NCI-H2029 treated with DMSO at 0.1 percent for 48 hours (cell line): ENCODE data around the gene ENG.
A peak's percentile ranks its signal among the peaks of the same experiment; 100 is the strongest.
"Not testable (repeated sequence)": the region's sequence is repeated elsewhere in the genome, so short reads cannot be mapped to it uniquely, and the experiment has no call there.

Experiments used
- DNase-seq: peaks from one replicate; lab custom pipeline; 2025; lab: John Stamatoyannopoulos, UW

Gene ENG

DNA sequence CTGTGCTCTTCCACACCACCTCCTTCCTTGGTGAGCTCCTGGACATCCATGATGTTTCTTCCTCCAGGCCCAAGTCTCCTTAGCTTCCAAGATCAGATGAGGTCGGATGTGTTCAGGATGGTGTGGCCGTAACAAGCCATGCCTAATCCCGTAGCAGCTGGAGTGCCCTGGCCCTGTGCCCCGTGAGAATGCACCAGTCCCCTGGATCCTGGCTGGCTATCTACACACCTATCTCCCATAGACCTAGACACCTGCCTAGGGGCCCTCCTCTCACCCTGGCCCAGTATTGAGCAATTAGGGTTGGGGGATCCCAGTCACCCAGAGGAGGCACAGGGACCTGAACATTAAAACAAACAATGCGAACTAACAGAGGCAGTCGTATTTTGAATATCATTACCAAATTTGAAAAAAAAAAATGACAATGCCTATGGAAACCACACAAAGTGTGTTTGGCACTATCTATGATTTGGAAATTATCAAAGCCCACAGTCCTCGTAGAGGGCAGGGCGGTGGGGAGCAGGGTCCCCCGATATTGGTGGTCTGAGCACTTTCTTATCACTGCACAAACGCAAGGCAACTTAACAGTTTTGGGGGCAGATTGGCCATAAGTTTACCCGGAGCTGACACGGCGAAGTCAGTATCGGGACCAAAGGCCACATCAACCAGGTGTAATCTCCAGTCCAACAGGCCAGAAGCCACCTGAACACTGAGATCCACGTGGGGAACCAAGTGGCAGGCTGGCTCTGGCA is 13.2 kb downstream of the ENG start:
- no peak for DNase-seq

DNA sequence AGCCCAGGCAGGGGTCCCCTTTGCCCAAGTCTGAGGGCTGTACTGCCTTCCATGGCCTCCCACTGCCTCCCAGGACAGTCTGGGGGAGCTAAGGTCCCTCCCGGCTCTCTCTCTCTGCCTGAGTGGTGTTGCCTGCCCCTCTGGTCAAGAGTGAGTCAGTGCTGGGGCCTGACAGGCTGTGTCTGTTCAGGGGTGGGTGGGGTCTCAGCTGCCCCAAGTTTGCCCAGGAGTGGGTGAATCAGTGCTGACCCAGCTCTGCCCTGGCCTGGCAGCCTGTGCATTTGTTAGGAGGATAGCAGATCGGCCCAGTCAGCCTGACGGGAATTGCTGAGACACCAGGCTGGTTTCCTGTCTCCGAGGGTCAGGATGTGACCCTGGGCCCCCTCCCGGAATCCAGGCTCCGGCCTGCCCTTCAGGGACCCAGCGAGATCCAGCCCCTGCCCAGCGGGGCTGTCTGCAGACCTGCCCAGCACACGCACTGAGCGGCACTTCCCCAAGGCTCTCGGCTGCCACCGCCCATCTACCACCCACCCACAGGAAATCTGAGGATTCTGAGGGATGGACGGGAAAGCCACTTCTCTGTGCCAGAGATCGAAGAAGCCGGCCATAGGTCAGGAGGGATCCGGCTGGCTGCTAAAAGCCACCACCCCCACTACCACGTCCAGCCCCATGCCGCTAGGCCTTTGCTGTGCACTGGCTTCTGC is 15.9 kb downstream of the ENG start:
- no peak for DNase-seq

DNA sequence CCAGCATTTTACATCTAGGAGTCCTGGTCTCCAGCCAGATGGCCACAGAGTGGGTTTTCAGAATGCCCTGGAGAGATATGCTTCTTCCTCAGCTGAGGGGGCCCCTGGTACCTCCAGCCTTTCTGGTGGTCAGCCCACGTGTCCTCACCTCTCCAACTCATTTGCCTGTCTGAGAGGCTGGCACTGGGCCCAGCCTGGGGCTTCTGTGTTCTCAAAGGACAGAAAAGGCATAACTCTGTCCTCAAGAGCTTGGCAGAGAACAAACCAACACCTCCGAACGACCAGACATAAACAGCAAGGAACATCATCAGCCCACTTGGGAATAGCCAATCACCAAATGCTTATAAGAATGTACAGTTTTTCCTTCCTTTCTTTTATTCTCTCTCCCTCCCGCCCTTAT is 17.1 kb downstream of the ENG start:
- peak; percentile 16 for DNase-seq

DNA sequence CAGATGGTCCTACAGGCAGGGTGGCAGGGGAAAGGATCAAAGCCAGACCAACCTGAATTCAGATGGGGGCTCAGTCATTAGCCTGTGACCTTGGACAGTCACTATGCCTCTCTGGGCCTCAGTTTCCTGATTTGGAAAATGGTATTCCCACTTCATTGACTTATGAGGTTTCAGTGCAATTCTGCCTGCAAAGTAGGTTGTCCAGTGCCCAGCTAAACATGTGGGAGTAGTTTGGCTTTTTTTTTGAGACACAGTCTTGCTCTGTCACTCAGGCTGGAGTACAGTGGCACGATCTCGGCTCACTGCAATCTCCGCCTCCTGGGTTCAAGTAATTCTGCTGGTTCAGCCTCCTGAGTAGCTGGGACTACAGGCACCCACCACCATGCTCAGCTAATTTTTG is 17.9 kb downstream of the ENG start:
- not testable (repeated sequence) for DNase-seq

DNA sequence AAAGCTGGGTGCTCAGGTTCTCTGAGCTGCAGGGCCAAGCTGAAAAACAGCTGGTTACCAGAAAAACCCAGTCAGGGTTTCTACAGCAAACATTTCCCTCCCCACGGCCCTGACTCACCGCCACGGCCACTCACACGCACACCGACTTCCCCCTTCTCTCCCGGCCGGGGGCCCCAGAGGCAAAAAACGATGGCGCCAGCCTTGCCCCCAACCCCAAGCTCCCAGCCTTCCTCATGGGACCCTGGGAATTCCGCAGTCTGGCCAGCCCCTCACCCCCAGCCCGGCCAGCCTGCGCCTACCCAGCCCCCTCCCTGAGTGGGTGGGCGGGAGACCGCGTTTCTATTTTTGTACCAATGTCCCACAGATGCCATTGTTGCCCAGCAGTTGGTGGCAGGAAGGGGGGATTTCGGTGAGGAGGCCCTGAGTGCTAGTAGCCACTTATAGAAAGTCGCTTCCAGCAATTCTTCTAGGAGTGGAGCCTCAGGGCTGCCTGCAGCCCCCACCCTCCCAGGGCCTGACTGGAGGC is 18.4 kb downstream of the ENG start:
- no peak for DNase-seq

DNA sequence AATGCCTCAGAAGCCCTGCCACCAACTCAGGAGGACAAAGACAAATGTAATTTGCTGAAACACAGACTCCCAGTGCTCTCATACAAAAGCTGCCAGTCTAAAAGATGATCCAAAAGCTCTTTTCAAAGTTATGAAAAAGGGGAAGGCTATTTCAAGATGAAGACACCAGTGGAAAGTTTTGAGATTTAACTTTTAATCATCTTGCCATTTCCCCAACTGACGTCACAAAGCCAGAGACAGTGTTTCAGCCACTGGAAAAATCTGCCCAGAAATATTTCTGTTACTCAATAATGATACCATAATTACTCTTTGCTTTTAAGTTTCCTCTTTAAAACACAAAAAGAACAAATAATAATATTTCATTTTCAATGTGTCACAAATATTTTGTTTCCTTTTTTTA is 20.9 kb downstream of the ENG start:
- DNase-seq: no peak

DNA sequence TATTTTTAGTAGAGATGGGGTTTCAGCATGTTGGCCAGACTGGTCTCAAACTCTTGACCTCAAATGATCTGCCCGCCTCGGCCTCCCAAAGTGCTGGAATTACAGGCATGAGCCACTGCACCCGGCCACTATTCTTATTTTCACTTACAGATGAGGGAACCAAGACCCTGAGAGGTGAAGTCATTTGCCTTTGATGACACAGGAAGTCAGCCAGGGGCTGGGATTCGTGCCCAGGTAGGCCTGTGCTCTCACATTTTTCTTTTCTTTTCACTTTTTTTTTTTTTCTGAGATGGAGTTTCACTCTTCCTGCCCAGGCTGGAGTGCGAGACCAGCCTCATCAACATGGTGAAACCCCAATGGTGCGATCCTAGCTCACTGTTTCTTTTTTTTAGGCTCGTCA is 22.2 kb downstream of the ENG start:
- DNase-seq: no peak

DNA sequence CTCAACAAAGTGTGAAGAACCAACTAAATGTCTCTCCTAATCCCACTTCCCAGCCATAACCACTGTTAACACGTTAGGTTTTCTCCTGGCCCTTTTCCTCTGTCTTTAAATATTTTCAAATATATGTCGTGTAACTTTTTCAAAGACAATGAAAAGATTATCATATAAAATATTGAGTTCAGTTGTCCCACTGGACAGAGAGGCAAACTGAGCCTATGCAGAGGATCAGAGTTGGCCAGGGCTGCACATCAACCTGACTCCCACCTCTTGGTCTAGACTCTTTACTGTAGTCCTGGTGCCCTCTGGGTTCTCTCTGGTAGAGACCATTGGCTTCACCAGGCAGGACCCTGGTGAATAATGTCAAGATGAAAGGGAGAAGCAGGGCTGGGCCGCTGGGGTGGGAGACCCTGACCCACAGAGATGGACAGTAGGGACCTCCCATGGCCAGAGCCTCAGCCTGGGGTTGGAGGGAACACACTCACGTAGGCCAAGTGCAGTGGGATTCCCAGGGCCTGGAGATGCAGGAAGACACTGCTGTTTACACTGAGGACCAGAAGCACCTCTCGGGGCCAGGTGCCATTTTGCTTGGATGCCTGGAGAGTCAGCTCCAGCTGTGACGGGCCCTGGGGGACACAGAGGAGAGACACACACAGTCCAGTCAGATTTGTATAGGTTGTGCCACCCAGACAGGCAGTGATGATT is 25.1 kb downstream of the ENG start:
- no peak for DNase-seq

DNA sequence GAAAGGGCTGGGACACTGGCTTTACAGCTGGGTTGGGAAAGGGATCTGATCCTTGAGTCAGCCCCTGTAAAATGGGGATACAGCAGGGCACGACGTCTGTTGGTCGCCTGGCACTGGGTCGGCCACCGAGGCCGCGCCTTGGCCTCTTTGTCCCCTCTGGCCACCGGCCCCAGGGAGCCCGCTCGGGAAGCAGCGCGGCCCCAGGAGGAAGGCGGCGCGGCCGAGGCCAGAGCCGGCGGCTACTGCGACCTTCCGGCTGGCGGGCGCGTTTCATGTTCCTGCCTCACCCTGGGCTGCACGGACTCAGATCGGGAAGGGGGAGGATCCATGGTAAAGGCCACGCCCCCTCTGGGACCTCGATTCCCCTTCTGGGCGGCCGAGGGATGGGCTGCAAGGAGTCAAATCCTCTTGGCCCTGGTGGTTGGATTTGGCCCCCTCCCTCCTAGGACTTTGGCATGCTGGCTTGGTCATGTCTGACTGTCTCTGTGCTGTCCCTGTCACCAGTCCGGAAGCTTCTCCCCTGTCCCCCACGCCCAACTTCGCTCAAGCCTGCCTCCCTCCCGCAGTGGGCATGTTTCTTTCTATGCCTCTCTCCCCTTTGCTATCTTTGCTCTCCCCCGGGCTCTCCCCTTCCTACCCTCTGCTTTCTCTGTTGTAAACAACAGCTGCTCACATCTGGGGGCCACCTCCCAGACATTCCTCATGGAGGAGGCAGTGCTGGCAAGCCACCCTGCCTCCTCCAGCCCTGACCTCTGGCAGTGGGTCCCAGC is 26.0 kb downstream of the ENG start:
- DNase-seq: no peak

DNA sequence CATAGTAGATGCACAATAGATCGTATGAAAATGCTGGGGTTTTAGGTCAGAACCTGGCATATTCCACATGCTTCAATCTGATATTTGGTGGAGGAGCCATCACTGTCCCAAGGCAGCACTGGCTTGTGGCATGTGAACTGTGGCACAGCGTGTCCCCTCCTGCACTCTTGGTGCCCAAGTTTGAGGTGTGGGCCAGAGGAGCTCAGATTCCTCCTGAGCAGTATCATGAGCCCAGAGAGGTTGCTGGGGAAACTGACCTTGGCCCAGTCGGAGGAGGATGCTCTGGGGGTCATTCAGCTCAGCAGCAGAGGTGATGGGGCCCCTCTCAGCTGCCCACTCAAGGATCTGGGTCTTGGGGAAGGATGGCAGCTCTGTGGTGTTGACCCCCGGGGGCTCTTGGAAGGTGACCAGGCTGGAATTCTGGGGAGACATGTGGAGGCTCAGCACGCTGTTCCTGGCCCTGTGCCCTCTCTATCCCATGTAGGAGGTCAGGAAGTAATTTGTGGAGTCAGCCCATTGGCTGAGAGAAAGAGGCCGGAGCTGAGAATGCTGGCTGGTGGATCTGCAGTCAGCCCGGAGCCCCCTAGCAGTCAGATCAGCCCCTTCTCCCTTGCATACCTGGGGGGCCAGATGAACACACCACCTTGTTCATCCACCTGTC is 28.1 kb downstream of the ENG start:
- no peak for DNase-seq

DNA sequence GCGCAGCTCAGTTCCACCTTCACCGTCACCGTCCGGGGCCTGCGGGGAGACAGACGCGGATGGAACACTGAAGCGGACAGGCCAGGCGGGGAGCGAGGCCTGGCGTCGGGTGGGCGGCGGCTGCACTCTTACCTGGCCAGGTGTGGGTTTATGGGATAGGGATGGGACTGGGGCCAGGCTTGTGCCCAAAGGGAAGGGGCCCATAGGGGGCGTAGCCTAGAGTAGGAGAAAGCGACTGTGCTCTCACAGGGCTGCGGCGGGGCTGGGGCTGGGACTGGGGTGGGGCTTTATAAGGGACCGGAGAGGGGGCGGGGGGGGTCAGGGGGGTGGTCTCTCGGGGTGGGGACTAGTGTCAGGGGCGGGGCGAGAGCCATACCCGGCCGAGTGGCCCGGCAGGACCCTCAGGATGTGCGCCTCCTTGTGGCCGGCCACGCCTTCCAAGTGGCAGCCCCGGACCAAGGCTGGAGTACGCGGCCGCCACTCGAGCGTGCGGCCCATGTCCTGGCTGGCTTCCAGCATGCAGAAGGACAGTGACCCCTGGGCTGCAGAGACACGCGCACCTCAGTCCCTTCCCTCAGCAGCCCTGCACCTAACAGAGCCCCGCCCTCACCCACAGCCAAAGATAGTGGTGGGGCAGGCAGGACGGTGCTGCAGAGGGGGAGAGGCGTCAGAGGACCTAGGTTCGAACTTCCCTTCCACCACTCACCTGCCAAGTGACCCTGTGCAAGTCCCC is 29.0 kb downstream of the ENG start:
- no peak for DNase-seq

DNA sequence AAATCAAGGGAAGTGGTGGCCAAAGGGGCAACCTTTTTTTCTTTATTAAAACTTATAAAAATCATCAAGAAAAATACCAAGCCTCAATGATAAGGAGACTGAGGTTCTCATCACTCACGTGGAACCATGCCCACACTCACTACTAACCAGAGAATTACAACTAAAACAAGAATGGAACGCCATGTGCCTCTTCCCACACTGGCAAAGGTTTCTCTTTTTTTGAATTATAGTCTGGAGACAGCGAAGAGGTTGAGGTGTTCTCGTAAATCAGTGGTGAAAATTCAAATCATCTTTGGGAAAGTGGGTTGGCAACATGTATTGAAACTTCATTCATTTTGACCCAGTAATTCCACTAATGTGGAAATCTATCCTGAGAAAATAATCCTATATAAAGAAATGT is 32.4 kb downstream of the ENG start:
- no peak for DNase-seq

DNA sequence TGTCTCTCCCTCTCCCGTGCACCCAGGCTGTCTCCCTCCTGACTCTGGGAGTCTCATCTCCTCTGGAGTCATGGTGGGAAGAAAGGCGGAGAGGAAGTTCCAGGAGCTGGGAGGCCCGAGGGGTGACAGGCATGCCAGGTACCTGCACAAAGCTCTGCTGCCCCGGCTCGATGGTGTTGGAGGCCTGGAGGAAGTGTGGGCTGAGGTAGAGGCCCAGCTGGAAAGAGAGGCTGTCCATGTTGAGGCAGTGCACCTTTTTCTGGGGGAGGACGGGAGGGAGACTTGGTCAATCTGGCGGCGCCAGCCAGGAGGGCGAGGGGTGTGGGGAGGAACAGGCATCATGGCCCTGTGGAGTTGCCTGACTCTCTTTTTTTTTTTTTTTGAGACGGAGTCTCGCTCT is 35.9 kb downstream of the ENG start:
- no peak for DNase-seq

DNA sequence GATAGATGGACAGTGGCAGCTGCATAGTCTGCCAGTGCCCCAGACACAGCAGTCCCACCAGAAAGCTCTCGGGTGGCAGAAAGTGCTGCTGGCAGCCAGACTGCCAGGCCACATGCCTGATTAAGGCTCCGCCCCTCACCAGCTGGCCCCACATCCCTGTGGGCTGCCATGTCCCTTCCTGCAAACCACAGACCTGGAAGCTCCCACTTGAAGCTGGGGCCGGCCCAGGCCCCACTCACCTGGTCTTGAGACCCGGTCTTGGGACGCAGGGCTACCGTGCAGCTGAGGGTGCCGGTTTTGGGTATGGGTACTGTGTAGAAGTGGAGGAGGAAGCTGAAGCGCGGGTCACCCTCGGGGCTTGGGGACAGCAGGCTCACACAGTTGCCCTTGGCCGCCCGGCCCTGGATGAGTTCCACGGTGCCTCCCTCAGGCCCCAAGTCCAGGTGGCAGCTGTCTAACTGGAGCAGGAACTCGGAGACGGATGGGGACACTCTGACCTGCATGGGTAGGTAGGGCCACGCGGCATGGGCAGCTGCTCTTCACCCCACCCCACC is 36.5 kb downstream of the ENG start:
- no peak for DNase-seq

DNA sequence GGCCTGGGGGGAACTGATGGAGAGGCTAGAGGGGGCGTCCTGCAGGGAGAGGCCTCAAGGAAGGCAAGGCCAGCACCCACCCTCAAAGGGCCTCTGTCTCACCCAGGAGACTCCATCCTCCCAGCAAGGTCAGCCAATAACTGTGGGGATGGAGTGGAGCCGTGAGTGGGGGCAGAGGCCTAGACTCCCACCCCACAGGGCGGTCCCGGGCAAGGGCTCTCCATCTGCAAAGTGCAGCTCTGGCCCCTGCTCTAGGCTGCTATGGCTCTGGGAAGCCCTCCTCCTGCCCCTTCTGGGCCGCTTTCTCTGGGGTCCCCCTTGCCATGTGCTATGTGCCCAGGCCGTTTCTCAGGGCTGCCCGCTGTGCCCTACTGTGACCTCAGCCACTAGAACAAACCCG is 37.7 kb downstream of the ENG start:
- no peak for DNase-seq

DNA sequence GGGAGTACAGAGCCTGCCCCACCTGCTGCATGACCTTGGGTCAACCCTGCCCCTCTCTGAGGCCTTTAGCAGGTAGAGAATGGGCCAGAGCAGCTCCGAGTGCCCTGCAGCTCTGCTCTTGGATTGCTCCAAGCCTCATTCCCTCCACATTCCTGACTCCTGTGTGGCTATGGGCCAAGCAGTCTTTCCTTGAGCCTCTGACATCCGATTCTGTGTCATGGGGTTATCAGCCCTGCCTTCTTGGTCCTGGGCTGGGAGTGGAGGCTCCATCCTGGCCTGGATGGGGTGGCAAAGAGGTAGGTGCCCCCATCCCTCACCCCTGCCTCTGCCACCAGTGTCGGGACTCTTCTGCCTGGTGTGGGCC is 38.1 kb downstream of the ENG start:
- DNase-seq: no peak

DNA sequence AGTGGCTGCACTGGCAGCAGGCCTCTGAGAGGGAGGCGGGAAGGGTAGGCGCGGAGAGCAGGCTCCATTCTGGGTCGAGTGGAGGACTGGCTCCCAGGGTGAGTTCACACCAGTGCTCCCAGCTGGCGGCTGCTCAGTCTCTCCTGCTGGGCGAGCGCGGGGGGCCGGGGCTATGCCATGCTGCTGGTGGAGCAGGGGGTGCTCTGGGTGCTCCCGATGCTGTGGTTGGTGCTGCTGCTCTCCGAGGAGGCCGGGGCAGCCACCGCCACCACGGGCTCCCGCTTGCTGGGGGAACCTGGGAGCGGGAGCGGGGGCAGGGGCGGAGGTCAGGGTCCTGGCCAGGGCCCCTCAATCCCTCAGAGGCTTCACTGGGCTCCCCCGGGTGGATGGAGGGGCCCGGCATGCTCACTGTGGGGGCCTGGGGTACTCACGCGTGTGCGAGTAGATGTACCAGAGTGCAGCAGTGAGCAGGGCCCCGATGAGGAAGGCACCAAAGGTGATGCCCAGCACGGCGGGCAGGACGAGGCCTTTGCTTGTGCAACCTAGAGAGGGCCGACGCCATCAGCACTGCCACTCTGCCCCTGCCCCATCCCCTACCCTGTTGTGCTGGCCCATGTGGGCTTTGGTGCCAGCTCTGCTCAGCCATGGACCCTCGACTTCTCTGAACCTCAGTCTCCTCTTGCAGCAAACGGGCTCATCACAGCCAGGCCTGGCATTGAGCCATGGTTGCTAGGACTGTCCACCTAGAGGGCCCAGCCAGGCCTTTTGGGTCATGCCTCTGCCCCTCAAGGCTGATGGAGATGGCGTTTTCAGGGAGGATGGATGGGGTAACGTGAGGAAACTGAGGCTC is 38.7 kb downstream of the ENG start:
- DNase-seq: no peak

DNA sequence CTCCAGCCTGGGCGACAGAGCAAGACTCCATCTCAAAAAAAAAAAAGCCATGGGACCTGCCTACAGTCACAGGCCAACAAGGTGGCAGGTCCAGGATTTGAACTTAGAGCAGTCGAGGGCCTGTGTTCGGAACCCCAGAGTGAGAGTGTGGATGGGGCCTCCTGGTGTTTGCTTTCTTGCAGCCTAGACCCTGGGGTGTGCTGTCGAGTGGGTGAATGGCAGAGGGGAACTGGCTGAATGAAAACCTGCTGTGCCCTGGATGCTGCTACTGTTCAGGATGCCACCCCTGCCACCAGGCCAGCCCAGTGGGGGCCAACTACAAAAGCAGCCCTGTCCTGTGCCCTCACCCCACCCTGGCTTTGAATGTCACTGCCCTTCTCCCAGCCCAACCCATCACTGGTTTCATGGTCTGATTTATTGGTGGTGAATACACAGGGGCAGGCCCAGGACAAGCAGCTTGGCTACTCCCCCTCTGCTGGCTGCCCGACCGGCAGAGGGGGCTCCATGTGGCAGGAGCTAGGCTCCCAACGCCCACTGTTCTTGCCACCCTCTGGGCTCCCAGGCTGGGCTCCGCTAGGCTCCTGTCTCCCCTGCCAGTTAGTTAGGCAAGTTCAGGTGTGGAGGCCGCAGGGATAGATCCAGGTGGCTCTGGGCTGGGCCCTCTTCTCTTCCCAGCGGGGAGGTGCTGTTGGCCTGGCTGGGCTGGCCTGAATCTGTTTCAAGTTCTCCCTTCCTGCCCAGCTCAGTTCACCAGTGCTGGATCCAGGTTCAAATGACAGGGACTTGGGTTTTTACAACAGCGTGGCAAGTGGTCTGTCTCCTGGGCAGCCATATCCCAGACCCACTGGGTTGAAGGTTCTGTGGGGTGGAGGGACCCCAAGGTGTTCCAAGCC is 39.6 kb downstream of the ENG start:
- DNase-seq: no peak
